HS-27A (cell line): Measurements from ENCODE around the gene SERPINF2.
"Not testable (repeated sequence)": the region's sequence is repeated elsewhere in the genome, so short reads cannot be mapped to it uniquely, and the experiment has no call there.

ENCODE experiments used
- DNase-seq: peaks from one replicate; pipeline ENCODE4 v3.0.0-alpha.2; 2012; ENCODE audit warnings: low read depth, missing footprints

The SERPINF2 gene

DNA sequence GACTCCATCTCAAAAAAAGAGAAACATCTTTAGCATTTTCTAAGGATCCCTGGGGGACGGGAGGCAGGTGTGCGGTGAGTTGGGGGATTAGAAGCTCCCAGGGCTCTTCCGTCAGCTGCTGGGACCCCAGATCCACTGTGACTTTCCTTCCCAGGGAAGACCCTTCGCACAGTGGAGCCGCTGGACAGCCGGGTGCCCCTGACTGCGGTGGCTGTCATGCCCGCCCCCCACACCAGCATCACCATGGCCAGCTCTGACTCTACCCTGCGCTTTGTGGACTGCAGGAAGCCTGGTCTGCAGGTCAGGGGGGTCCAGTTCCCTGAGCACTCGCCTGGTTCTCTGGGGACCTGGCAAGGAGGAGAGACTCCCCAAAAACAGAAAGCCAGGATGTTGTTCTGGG, 7.3 kb upstream of the SERPINF2 start:
- DNase-seq: no peak

GRCh38 chr17:1735834-1736347, 6.8 kb upstream of the SERPINF2 start:
- no peak for DNase-seq

- no peak for DNase-seq
Observed at GRCh38 chr17:1736348-1737281, 6.1 kb upstream of the SERPINF2 start.

DNA sequence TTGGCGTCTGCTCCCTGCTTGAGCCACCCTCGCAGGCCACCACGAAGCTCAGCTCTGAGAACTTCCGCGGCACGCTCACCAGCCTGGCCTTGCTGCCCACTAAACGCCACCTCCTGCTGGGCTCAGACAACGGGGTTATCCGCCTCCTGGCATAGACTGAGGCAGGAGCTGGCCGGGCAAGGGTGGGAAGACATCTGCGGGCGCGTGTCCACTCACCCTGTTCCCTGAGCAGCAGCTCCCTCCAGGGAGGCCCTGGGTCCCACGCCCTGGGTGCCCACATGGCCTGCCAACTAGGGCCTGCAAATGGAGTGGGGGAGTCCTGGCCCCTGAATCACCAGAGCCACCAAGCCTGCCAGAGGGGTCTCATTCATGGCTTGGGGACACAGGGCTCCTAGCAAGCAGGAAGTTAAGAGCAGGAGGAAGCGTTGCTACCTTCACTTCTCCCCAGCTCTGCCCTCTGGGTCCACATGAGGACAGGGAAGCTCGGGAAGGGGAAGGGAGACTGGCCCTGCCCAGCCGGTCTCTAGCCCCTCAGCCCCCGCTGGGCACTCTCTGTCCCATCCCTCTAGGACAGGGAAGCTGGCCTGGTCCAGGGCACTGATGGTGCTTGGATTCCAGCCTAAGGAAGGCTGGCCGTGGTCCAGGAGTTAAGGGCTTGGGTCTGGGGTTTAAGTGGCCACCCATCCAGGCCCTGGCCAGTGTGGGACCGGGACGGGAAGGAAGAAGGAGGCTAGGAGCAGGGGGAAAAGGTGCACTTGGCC, 5.0 kb upstream of the SERPINF2 start:
- DNase-seq: no peak

DNA sequence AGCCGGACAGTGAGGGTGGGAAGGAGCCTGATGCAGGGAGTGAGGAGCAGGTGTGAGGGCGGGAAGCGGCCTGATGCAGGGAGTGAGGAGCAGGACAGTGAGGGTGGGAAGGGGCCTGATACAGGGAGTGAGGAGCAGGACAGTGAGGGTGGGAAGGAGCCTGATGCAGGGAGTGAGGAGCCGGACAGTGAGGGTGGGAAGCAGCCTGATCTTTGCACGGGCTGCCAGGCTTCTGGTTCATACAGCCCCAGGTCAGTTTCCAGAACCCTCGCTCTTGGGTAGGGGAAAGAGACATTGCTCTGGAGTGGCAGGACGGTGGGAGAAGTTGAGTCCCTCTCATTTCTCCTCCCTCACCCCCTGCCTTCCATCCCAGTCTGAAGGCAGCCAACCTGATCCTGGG, 772 bp upstream of the SERPINF2 start:
- not testable (repeated sequence) for DNase-seq

DNA sequence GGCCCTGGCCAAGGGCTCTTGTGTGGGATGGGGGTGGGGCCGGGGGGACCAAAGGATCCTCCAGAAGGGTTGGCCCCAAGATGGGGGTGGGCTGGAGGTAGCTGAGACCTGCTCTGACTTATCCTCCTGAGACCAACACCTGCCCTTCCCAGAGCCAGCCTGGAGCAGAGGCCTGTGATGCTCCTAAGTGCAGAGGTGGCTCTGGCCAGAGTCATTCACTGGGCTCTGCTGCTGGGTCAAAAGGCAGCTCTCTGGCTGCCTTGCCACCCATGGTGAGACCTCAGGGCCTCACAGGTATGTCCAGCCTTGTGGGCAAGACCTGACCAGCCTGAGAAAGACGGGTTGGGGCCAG, 393 bp downstream of the SERPINF2 start:
- no peak for DNase-seq

DNA sequence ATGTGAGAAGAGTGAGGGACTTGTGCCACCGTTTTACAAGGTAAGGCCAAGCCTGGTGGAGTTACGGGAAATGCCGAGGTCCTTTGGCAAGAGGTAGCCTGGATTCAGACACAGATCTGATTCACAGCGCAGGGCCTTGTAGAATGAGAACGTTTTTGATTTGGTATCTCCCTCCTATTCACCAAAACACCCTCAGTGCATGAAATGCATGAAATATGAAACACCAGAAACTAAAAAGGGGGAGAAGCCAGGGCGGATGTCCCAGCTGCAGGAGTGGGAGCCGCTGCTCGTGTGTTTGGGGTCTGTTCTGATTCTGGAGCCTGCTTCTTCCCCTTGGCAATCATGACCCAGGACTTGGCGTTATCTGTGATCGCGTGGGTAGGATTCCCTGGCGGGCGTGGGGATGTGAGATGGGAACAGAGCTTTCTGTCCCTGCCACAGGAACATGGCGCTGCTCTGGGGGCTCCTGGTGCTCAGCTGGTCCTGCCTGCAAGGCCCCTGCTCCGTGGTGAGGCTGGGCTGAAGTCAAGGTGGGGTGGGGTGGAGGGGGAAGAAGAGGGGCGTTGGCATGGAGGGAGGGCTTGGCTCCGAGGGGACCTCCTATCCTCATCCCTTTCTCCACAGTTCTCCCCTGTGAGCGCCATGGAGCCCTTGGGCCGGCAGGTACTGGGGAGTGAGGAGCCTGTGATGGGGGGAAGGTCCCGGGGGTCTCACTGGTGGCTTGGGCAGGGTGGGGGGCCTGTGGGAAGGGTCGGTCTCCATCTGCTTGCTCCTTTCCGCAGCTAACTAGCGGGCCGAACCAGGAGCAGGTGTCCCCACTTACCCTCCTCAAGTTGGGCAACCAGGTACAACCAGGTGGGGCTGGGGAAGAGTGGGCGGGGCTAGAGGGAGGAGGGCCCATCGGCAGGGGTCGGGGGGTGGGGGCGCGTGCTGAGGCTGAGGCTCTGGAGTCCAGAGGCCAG, 2.2 kb downstream of the SERPINF2 start:
- no peak for DNase-seq

GRCh38 chr17:1745513-1746020, 2.9 kb downstream of the SERPINF2 start:
- DNase-seq: no peak

DNA sequence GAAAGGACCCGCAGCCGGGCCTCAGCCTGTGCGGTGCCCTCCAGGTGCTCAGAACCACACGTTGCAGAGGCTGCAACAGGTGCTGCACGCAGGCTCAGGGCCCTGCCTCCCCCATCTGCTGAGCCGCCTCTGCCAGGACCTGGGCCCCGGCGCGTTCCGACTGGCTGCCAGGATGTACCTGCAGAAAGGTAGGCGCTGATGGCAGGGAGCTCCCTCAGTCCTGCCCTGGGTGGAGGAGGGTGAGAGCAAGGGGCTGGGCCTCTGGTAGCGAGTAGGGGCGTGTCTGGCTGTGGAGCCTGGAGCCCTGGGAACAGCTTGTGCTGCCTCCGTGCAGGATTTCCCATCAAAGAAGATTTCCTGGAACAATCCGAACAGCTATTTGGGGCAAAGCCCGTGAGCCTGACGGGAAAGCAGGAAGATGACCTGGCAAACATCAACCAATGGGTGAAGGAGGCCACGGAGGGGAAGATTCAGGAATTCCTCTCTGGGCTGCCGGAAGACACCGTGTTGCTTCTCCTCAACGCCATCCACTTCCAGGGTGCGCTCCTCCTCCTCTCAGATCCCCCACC, 4.4 kb downstream of the SERPINF2 start:
- DNase-seq: no peak

DNA sequence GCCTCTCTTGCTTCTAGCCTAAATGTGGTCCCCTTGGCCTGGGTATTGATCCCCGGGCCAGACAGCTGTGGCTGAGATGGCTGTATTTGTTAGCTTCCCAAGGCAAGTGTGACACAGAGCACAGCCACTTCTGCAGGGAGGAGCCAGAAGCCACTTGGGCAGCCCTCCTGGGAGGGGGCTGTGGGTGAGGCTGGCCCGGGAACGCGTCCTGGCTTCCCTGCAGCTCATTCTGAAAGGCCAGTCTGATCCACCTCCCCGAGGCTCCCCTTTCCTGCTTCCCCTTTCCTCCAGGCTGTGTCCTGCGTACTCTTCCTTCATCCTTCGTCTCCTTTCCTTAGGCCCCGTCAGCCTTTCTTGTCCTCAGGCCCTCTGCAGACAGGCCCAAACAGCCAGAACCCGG, 8.0 kb downstream of the SERPINF2 start:
- no peak for DNase-seq

- no peak for DNase-seq
Observed at GRCh38 chr17:1752425-1753262, 10.0 kb downstream of the SERPINF2 start.

DNA sequence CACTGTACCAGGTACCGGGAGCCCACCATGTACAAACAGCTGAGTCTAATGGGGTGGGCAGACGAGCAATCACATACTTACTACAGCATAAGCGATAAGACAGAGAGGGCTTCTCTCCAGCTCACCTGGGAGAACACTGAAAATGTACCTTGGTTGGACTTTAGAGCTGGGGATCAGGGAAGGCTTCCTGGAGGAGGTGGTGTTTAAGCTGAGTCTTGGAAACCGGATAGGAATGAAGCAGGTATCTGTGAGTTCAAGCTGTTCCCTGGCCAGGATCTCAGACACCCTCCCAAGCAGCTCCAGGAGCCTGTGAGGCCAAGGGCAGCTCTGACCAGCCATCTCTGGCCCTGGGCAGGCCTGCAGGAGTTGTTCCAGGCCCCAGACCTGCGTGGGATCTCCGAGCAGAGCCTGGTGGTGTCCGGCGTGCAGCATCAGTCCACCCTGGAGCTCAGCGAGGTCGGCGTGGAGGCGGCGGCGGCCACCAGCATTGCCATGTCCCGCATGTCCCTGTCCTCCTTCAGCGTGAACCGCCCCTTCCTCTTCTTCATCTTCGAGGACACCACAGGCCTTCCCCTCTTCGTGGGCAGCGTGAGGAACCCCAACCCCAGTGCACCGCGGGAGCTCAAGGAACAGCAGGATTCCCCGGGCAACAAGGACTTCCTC, 11.2 kb downstream of the SERPINF2 start:
- no peak for DNase-seq

DNA sequence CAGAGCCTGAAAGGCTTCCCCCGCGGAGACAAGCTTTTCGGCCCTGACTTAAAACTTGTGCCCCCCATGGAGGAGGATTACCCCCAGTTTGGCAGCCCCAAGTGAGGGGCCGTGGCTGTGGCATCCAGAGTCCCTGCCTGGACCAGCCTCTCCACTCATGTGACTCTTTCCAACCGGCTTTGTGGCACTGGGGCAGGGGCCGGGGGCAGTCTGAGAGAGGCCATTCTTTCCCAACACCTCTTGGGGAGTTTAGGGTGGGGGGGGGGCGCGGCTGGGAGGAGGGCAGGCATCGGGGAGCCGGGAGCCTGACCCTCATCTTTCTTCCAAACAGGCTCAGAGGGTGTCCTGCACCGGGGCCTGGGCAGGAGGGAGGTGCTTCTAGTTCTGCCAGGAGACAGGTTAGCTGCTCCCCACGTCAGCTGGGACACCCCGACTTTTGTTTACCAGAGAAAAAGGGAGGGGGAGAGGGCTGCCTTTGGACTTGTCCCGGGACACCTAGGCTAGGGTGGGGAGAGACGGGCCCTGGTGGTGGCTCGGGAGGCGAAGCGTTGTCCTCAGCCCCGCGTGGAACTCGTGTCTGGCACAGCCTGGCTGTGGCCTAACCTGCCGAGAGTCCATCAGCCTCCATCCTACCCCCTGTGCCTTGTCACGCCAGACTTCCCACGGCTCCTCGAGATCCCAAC, 11.9 kb downstream of the SERPINF2 start:
- no peak for DNase-seq

- DNase-seq: no peak
Observed at GRCh38 chr17:1755252-1755826, 12.7 kb downstream of the SERPINF2 start.

GRCh38 chr17:1755827-1756262, 13.2 kb downstream of the SERPINF2 start:
- no peak for DNase-seq

DNA sequence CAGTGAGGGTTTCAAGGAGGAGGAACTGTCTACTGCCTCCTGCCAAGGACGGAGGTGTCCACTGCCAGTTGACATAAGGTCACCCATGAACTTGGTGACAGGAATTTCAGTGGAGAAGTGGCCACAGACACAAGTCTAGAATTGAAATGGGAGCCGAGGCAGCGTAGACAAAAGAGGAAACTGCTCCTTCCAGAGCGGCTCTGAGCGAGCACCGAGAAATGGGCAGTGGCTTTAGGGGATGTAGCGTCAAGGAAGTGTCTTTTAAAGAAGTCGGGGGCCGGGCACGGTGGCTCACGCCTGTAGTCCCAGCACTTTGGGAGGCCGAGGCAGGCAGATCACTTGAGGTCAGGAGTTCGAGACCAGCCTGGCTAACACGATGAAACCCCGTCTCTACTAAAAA, 16.1 kb downstream of the SERPINF2 start:
- DNase-seq: no peak

DNA sequence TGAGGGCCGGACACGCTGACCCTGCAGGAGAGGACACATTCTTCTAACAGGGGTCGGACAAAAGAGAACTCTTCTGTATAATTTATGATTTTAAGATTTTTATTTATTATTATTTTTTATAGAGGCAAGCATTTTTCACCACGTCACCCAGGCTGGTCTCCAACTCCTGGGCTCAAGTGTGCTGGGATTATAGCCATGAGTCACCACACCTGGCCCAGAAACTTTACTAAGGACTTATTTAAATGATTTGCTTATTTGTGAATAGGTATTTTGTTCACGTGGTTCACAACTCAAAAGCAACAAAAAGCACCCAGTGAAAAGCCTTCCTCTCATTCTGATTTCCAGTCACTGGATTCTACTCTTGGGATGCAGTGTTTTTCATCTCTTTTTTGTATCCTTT, 16.9 kb downstream of the SERPINF2 start:
- no peak for DNase-seq

DNA sequence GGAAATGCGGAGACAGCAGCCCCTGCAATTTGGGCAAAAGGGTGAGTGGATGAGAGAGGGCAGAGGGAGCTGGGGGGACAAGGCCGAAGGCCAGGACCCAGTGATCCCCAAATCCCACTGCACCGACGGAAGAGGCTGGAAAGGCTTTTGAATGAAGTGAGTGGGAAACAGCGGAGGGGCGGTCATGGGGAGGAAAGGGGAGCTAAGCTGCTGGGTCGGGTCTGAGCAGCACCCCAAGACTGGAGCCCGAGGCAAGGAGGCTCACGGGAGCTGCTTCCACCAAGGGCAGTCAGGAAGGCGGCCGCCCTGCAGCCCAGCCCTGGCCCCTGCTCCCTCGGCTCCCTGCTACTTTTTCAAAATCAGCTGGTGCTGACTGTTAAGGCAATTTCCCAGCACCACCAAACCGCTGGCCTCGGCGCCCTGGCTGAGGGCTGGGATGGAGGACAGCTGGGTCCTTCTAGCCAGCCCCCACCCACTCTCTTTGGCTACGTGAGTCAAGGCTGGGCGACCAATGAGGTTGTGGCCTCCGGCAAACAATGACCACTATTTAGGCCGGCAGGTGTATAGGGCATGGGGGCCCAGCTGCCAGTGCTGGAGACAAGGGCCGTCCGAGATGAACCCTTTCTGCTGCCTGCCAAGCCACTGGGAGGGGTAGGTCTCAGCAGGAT, 19.7 kb downstream of the SERPINF2 start:
- no peak for DNase-seq
